ENCODE results near the gene HTT.
A peak's percentile ranks its signal among the peaks of the same experiment; 100 is the strongest.

Gene HTT

GRCh38 chr4:3074078-3074845 is at the start of gene HTT, which contains the start of gene HTT-AS:
Gene HTT, plus strand, starts transcription at chr4:3074681. Its CDS starts 145 bp downstream, at chr4:3074826.
Gene HTT-AS, minus strand, starts transcription at chr4:3074538.
- H3K4me3 ChIP-seq (ENCODE audit: low read length): peak within 1 kb of the TSS; percentile 95
- TF ChIP-seq ZNF274 (IDR thresholded peaks at IDR 0.05; ENCODE audit: low read depth, low read length): no peak

- no peak overlapping the region for H3K4me3 ChIP-seq (ENCODE audit: low read length)
- TF ChIP-seq ZNF274 (IDR thresholded peaks at IDR 0.05; ENCODE audit: low read depth, low read length): no peak
These were observed 48.6 kb upstream of the HTT start for GRCh38 chr4:3025881-3026280.

DNA sequence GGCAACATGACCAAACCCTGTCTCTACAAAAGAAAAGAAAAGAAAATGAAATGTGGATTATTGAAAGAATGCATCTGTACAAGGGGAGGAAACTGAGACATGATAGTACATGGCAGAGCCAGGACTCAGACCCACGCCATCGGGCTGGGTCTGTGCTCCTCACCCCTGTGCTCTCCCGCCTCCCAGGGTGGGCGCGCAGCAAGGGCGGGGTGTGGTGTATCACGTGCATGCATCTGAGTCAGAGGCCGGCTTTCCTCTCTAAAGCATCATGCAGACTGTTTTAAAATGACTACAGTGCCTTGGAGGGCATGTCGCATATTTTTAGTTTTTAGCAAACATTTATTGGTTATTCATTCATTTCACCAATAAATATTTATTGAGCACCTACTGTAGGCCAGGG is 47.9 kb upstream of the HTT start:
- no peak for TF ChIP-seq ZNF274 (IDR thresholded peaks at IDR 0.05; ENCODE audit: low read depth, low read length)
- no peak overlapping the region for H3K4me3 ChIP-seq (ENCODE audit: low read length)

- no peak for TF ChIP-seq ZNF274 (IDR thresholded peaks at IDR 0.05; ENCODE audit: low read depth, low read length)
- H3K4me3 ChIP-seq (ENCODE audit: low read length): no peak overlapping the region
These were observed 45.0 kb upstream of the HTT start for GRCh38 chr4:3029464-3029863.

GRCh38 chr4:3030566-3031356 is 43.7 kb upstream of the HTT start:
- no peak for TF ChIP-seq ZNF274 (IDR thresholded peaks at IDR 0.05; ENCODE audit: low read depth, low read length)

DNA sequence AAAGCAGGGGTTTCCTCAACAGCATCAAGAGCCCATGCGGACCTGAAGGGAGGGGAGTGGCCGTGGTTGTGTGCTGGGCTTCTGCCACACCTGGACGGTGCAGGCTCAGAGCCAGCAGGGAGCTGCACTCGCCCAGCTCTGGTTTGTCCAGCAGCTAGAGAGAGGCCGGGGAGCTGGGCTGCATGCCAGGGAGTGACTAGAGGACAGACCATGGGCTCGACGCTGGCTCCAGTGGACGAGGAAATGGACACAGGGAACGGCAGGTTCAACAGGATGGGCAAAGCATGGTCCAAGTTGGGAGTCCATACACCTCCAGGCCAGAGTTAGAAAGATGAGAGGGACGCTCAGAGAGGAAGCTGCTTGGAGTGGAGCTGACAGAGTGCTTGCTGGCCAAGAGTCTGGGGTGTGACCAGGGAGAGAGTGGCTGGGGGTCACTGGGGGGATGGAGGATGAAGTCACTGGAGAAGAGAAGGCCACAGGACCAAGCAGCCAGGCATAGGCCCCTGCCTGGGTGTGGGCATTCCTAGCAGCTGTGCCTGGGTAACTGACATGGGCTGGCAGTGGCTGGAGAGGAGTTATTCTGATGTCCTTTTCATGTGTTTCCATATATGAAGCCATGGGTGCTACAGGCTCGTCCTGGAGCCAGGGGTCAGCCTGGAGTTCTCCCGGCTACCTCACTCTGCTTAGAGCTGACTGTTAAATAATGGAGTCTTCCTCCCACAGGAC is 43.0 kb upstream of the HTT start:
- H3K4me3 ChIP-seq (ENCODE audit: low read length): no peak overlapping the region
- no peak for TF ChIP-seq ZNF274 (IDR thresholded peaks at IDR 0.05; ENCODE audit: low read depth, low read length)

More at GRCh38 chr4:3030566-3031356, 43.7 kb upstream of the HTT start:
- H3K4me3 ChIP-seq (ENCODE audit: low read length): no peak overlapping the region

- no peak for TF ChIP-seq ZNF274 (IDR thresholded peaks at IDR 0.05; ENCODE audit: low read depth, low read length)
These were observed 40.2 kb upstream of the HTT start for GRCh38 chr4:3034231-3034630.

DNA sequence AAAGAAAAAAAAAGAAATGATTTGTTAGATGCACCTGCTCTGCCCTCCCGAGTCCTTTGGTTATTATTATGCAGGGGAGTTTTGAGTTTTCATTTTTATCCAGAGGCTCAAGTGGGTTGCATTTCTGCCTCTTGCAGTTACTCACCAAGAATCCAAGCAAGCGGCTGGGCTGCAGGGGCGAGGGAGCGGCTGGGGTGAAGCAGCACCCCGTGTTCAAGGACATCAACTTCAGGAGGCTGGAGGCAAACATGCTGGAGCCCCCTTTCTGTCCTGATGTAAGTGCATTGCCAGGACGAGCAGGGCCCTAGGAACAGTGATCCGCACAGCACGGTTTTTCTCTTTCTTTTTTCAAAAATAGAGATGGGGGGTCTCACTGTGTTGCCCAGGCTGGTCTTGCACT is 39.2 kb upstream of the HTT start:
- no peak for TF ChIP-seq ZNF274 (IDR thresholded peaks at IDR 0.05; ENCODE audit: low read depth, low read length)

More at GRCh38 chr4:3034231-3034630, 40.2 kb upstream of the HTT start:
- no peak overlapping the region for H3K4me3 ChIP-seq (ENCODE audit: low read length)

DNA sequence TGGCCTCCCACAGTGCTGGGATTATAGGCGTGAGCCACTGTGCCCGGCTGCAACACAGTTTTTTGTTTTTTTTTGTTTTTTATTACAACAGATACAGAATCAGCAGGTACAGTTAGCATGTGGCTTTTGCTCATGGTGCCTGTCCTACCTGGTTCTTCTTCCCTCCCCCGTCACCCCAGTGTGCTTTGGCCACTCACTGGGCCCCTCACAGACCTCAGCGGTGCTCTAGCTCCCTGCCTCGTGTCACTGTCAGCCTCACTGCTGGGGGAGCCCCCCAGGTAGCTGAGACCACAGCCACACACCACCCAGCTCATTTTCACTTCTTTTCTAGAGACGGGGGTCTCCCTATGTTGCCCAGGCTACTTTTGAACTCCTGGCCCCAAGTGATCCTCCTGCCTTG is 38.8 kb upstream of the HTT start:
- no peak overlapping the region for H3K4me3 ChIP-seq (ENCODE audit: low read length)
- no peak for TF ChIP-seq ZNF274 (IDR thresholded peaks at IDR 0.05; ENCODE audit: low read depth, low read length)

More for the DNA sequence above, 39.2 kb upstream of the HTT start:
- H3K4me3 ChIP-seq (ENCODE audit: low read length): no peak overlapping the region

DNA sequence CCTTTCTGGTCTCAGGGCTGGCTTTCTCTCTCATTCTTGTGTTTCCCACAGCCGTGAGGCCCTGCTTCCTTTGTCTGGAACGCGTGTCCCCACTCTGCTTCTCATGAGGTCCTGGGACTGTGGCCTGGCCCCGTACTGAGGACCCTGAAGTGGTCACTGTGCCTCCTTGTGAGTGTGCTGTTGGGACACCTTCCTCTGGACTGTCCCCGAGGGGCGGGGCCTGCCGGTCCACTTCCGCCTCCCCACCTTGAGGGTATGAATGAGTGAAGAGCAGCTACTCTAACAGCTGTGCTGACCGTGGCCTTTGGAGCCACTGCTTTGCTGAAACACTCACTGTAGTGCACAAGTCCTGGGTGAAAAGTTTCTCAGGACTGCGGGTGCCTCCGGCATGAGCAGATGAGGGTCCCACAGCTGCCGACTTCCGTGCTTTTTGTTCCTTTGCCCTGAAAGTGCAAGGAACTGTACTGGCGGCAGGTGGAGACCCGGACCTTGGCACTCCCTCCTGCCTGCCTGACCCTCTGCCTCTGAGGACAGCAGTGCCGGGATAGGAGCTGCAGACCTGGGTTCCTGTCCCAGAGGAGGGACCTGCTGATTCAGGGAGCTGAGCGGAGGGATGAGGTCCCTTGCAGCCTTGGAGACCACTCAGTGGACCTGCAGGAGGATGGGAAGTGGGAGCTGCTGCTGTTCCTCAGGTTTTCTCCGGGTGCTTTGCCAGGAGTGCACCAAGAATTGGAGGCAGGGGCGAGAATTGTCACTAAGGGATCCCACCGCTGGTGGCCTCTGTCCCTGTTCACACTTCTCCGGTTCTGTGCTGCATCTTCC is 38.1 kb upstream of the HTT start:
- H3K4me3 ChIP-seq (ENCODE audit: low read length): no peak overlapping the region
- no peak for TF ChIP-seq ZNF274 (IDR thresholded peaks at IDR 0.05; ENCODE audit: low read depth, low read length)

DNA sequence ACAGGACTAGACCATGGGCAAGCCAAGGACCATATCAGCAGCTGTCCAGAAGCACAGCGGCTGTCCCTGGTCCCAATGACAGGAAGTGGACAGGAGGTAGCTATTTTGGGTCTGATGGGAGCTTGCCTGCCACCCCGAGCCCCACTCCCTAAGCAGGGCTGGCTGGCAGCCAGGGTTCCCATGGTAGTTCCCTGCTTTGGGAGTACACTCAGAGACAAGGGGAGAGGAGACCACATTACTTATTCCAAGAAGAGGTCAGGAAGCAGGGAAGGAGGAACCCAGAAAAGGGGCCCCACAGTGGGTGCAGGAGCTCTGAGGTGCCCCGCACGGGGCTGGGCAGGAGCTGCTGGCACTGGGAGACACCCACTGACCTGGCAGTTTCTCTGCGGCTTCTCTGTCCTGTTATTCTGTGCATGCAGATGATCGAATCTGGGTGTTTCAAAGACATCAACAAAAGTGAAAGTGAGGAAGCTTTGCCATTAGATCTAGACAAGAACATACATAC is 36.5 kb upstream of the HTT start:
- TF ChIP-seq ZNF274 (IDR thresholded peaks at IDR 0.05; ENCODE audit: low read depth, low read length): no peak
- H3K4me3 ChIP-seq (ENCODE audit: low read length): no peak overlapping the region; the same call in 1 of the 2 replicates

DNA sequence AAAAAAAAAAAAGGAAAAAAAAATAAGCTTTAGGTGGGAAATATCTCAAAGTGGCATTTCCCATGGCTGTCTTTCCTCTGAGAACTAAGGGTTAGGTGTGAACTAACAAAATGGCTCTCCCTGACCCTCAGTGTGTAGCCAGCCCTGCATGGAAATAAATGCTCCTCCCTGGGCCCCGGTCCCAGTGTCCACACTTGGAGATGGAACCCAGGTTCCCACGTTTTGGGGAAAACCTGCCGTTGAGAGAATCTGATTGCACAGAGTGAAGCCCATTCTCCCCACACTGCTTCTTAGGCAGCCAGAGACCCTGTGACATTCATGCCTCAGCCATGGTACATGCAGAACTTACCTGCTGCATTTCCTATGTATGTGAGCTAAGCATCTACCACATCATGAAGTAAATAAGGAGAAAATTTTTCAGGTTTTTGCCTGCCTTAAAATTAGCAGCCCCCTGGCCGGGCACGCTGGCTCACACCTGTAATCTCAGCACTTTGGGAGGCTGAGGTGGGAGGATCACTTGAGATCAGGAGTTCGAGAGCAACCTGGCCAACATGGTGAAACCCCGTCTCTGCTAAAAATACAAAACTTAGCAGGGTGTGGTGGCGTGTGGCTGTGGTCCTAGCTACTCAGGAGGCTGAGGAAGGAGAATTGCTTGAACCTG is 34.6 kb upstream of the HTT start:
- TF ChIP-seq ZNF274 (IDR thresholded peaks at IDR 0.05; ENCODE audit: low read depth, low read length): no peak
- H3K4me3 ChIP-seq (ENCODE audit: low read length): no peak overlapping the region; the same call in 1 of the 2 replicates

Data from GM08714 (cell line).